Naive thymus-derived CD4-positive, alpha-beta T cell (primary cell): ENCODE data around the gene CEP78. TPM values are rescaled to one million over a fixed set of nuclear protein-coding genes. Genes with fewer than 3 reads are reported as not detected.
A peak's percentile ranks its signal among the peaks of the same experiment; 100 is the strongest.
"Not testable (repeated sequence)": the region's sequence is repeated elsewhere in the genome, so short reads cannot be mapped to it uniquely, and the experiment has no call there.

ENCODE experiments used
- ATAC-seq: fragments of 150-1000 bp; cut with Tn5 transposase; 2 replicates; pipeline ENCODE4 v1.10.0; 2021; ENCODE audit warnings: mild to moderate bottlenecking, moderate library complexity
- CTCF ChIA-PET: fragments of 350-600 bp; sonication (Branson Sonifier 250); formaldehyde crosslinking; loops from one replicate; lab custom pipeline; 2021; ENCODE audit warnings: antibody characterized with exemption; lab: Charles Lee
- POLR2A ChIA-PET: fragments of 350-600 bp; sonication (Branson Sonifier 250); formaldehyde crosslinking; loops from one replicate; lab custom pipeline; 2021; ENCODE audit warnings: antibody characterized with exemption, inconsistent platforms; lab: Charles Lee
- DNase-seq, 9 donors: peaks; one replicate each; pipeline versions ENCODE4 v3.0.0 to v3.0.0-alpha.2; 2020 to 2022; ENCODE audit warnings: mixed read lengths in 1 of 9
- H3K27ac ChIP-seq: one replicate; pipeline ENCODE4 v1.7.0; 2013; ENCODE audit warnings: mild to moderate bottlenecking, low read depth, low read length, moderate library complexity
- H3K27me3 ChIP-seq, 2 donors: one replicate each; pipeline ENCODE4 v1.7.0; 2013; ENCODE audit warnings: low read length in 2 of 2, mild to moderate bottlenecking in 2 of 2, moderate library complexity in 2 of 2; ENCODE audit not compliant: control insufficient read depth in 2 of 2, insufficient read depth in 2 of 2
- H3K36me3 ChIP-seq, 3 experiments: 1 replicate in 2 of 3; 2 replicates in 1 of 3; pipeline ENCODE4 v1.7.0; 2013; ENCODE audit warnings: low read length in 3 of 3, mild to moderate bottlenecking in 3 of 3, moderate library complexity in 1 of 3; ENCODE audit not compliant: insufficient read depth in 3 of 3, control insufficient read depth in 2 of 3
- H3K4me1 ChIP-seq, 2 donors: one replicate each; pipeline ENCODE4 v1.7.0; 2013; ENCODE audit warnings: low read length in 2 of 2, mild to moderate bottlenecking in 2 of 2, moderate library complexity in 1 of 2; ENCODE audit not compliant: control insufficient read depth in 2 of 2, insufficient read depth in 2 of 2
- H3K4me3 ChIP-seq: 2 replicates; pipeline ENCODE4 v1.7.0; 2013; ENCODE audit warnings: mild to moderate bottlenecking, low read length
- H3K9me3 ChIP-seq, 3 experiments: 1 replicate in 2 of 3; 2 replicates in 1 of 3; pipeline ENCODE4 v1.7.0; 2013; ENCODE audit warnings: low read length in 3 of 3; ENCODE audit not compliant: control insufficient read depth in 2 of 3
- H3K27ac Mint-ChIP-seq, 9 donors: one replicate each; pipeline ENCODE4 v1.8.0; 2020 to 2022; ENCODE audit warnings: mixed read lengths in 9 of 9, mild to moderate bottlenecking in 8 of 9, moderate library complexity in 5 of 9, inconsistent platforms in 2 of 9
- H3K27me3 Mint-ChIP-seq, 5 donors: one replicate each; pipeline ENCODE4 v1.8.0; 2021 to 2022; ENCODE audit warnings: mixed read lengths in 5 of 5, mild to moderate bottlenecking in 1 of 5
- H3K36me3 Mint-ChIP-seq, 5 donors: one replicate each; pipeline ENCODE4 v1.8.0; 2020 to 2022; ENCODE audit warnings: mixed read lengths in 5 of 5, mild to moderate bottlenecking in 3 of 5, inconsistent platforms in 1 of 5
- H3K4me1 Mint-ChIP-seq, 7 donors: one replicate each; pipeline ENCODE4 v1.8.0; 2020 to 2022; ENCODE audit warnings: mixed read lengths in 7 of 7, mild to moderate bottlenecking in 3 of 7, inconsistent platforms in 1 of 7
- H3K4me3 Mint-ChIP-seq, 10 donors: one replicate each; pipeline ENCODE4 v1.8.0; 2020 to 2022; ENCODE audit warnings: mild to moderate bottlenecking in 10 of 10, mixed read lengths in 10 of 10, moderate library complexity in 6 of 10, inconsistent platforms in 2 of 10
- H3K9me3 Mint-ChIP-seq, 11 donors: one replicate each; pipeline ENCODE4 v1.8.0; 2020 to 2022; ENCODE audit warnings: mixed read lengths in 11 of 11, mild to moderate bottlenecking in 4 of 11, inconsistent platforms in 1 of 11, moderate library complexity in 1 of 11
- intact Hi-C, 2 donors: fragments of 100-400 bp; cut with micrococcal nuclease; formaldehyde crosslinking; loops; one replicate each; pipeline ENCODE4 v1.15.1; 2023
- polyA plus RNA-seq, 2 donors: library from polyadenylated mRNA; unstranded; fragments of 300-500 nt; fragmentation: Illumina TruSeq; gene quantifications; one replicate each; pipeline ENCODE4 v1.2.3, GENCODE V29; 2021
- total RNA-seq, 6 experiments: library from RNA in 5 of 6; stranded (reverse) in 5 of 6; gene quantifications; 1 replicate in 5 of 6; 2 replicates in 1 of 6; pipeline ENCODE4 v1.2.3 and lab custom pipeline; 2021 to 2026

The CEP78 gene
- total and polyA plus RNA-seq, 7 experiments from 2014 or later, result 10.9 to 34.8 (median 23.1) TPM

DNA sequence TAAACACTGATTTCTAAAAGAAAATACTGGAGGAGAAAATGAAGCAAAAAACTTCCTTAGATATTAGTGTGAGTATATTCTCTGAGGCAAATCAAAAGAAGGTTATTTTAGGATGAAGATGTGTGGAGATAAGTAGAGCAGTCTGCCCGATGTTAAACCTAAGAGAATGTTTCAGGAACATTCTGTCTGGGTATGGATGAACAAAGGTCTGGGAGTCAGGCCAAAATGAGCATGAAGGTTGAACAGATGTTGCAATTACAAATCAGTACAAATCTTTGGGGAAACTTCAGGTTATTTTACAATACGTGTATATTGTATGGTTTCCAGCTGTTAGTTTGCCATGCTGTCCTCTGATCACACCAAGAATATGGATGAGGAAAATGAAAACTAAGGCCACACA, 14.4 kb upstream of the CEP78 start:
- no peak for ATAC-seq
- peaks cover 0 to 3% (median 0%) of the 10 kb centered on the region in 11 donors for H3K9me3 Mint-ChIP-seq
- H3K4me3 Mint-ChIP-seq, result no peak overlapping the region
- peak overlapping the region in 2 of 9 donors; percentile 9 to 31 for H3K27ac Mint-ChIP-seq
- H3K4me1 Mint-ChIP-seq, result peaks cover 0 to 3% (median 0%) of the 10 kb centered on the region in 7 donors
- intact Hi-C loops, result no loop called here
- peaks cover 0 to 4% (median 0%) of the 10 kb centered on the region in 5 donors for H3K36me3 Mint-ChIP-seq
- POLR2A ChIA-PET, result no interaction called here
- H3K27me3 Mint-ChIP-seq, result peaks cover 0 to 41% (median 0%) of the 10 kb centered on the region in 5 donors
- CTCF ChIA-PET, result interaction anchor here (0.8 kb wide), 1 partner anchor 8 kb away, joined by 4 read pairs; no protein-coding TSS in a partner anchor
- no peaks in the 10 kb centered on the region for H3K36me3 ChIP-seq
- H3K27ac ChIP-seq, result no peak overlapping the region
- H3K9me3 ChIP-seq, result no peaks in the 10 kb centered on the region
- H3K27me3 ChIP-seq, result no peaks in the 10 kb centered on the region
- no peaks in the 10 kb centered on the region for H3K4me1 ChIP-seq
- H3K4me3 ChIP-seq, result no peak overlapping the region
- no peak for DNase-seq

DNA sequence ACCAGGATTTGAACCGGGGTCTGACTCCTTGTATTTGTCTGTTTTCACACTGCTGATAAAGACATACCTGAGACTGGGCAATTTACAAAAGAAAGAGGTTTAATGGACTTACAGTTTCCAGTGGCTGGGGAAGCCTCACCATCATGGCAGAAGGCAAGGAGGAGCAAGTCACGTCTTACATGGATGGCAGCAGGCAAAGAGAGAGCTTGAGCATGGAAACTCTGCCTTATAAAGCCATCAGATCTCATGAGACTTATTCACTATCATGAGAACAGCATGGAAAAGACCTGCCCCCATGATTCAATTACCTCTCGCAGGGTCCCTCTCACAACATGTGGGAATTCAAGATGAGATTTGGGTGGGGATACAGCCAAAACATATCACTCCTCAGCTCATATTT, 14.0 kb upstream of the CEP78 start:
- ATAC-seq, H3K27ac ChIP-seq, H3K9me3 ChIP-seq, POLR2A ChIA-PET, H3K4me3 ChIP-seq, DNase-seq, H3K9me3 Mint-ChIP-seq, H3K4me3 Mint-ChIP-seq, H3K36me3 ChIP-seq, H3K27ac Mint-ChIP-seq, H3K27me3 ChIP-seq, H3K36me3 Mint-ChIP-seq, intact Hi-C loops, H3K4me1 ChIP-seq, H3K4me1 Mint-ChIP-seq: not testable (repeated sequence)
- H3K27me3 Mint-ChIP-seq, result peaks cover 0 to 41% (median 0%) of the 10 kb centered on the region in 5 donors
- CTCF ChIA-PET, result interaction anchor here (0.7 to 0.8 kb wide), 2 partner anchors 8 to 210 kb away, joined by 3 to 4 read pairs; no protein-coding TSS in a partner anchor

DNA sequence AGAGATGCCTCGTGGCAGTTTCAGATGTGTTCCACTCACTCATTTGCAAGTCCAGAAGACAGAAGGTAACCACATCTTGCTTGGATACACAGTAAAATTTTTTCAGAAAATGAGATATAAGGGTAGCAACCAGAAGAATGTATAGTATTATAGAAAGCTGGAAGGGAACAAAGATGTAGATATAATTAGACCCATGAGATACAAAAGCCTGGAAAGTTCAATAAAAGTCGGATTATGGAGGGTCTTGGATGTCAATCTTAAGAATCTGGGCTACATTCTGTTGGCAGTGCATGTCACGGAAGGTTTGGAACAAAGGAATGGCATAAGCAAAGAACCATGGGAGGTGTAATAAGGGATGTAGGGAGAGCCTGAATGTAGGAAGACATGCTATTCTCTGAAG, 5.1 kb upstream of the CEP78 start:
- H3K27ac ChIP-seq, result no peak overlapping the region
- peaks cover 0 to 1% (median 0%) of the 10 kb centered on the region in 11 donors for H3K9me3 Mint-ChIP-seq
- POLR2A ChIA-PET, result no interaction called here
- H3K27me3 Mint-ChIP-seq, result peaks cover 0 to 12% (median 5%) of the 10 kb centered on the region in 5 donors
- H3K4me1 ChIP-seq, result peaks cover 4 to 5% of the 10 kb centered on the region in 2 donors
- CTCF ChIA-PET, result no interaction called here
- H3K4me1 Mint-ChIP-seq, result peaks cover 0 to 16% (median 2%) of the 10 kb centered on the region in 7 donors
- peaks cover 0 to 3% (median 0%) of the 10 kb centered on the region in 3 experiments for H3K36me3 ChIP-seq
- no peak overlapping the region for H3K27ac Mint-ChIP-seq
- peaks cover 0 to 3% (median 0%) of the 10 kb centered on the region in 5 donors for H3K36me3 Mint-ChIP-seq
- ATAC-seq, result no peak
- H3K4me3 Mint-ChIP-seq, result no peak overlapping the region
- DNase-seq, result no peak
- intact Hi-C loops, result no loop called here
- no peak overlapping the region for H3K4me3 ChIP-seq
- no peaks in the 10 kb centered on the region for H3K9me3 ChIP-seq
- H3K27me3 ChIP-seq, result no peaks in the 10 kb centered on the region

DNA sequence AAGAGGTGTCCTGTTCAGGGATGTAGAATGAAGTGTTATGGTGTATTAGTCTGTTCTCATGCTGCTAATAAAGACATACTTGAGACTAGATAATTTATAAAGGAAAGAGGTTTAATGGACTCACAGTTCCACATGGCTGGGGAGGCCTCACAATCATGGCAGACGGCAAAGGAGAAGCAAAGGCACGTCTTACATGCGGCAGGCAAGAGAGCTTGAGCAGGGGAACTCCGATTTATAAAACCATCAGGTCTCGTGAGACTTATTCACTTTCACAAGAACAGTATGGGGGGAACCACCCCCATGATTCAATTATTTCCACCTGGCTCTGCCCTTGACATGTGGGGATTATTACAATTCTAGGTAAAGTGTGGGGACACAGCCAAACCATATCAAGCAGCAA, 3.4 kb upstream of the CEP78 start:
- CTCF ChIA-PET, result interaction anchor here (0.6 kb wide), 1 partner anchor 137 kb away, joined by 4 read pairs; no protein-coding TSS in a partner anchor
- H3K4me3 ChIP-seq, H3K36me3 Mint-ChIP-seq, H3K4me1 ChIP-seq, H3K27ac Mint-ChIP-seq, POLR2A ChIA-PET, H3K36me3 ChIP-seq, DNase-seq, intact Hi-C loops, H3K9me3 ChIP-seq, H3K27ac ChIP-seq, H3K27me3 ChIP-seq, ATAC-seq, H3K9me3 Mint-ChIP-seq, H3K4me3 Mint-ChIP-seq, H3K27me3 Mint-ChIP-seq: not testable (repeated sequence)
- peaks cover 4 to 20% (median 12%) of the 10 kb centered on the region in 7 donors for H3K4me1 Mint-ChIP-seq

DNA sequence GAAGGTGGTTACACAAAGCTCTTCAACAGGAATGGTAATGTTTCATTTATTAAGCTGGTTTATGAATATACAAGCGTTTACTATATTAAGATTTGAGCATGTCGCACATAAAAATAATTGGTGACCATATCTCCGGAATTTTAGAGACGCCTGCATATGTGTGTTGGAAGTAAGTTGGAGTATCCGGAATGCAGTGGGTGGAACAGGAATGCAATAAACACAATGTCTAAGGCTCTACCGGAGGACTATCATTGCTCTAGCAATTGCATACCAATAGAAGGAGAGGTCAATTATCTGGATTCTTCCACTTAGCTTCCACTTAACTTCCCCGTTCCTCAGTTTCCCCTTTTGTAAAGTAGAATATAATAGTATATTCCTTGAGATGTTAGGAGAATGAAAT, 1.1 kb upstream of the CEP78 start:
- Histone ChIP-seq H3K9me3 (no peaks in the 10 kb centered on the region), H3K27ac (no peak overlapping the region), H3K27me3 (no peaks in the 10 kb centered on the region), H3K36me3 (peaks cover 0 to 9% (median 0%) of the 10 kb centered on the region in 3 experiments), H3K4me3 (no peak overlapping the region), H3K4me1 (peaks cover 5 to 12% of the 10 kb centered on the region in 2 donors)
- Mint-ChIP-seq H3K27me3 (peaks cover 0 to 4% (median 0%) of the 10 kb centered on the region in 5 donors), H3K9me3 (peaks cover 0 to 1% (median 0%) of the 10 kb centered on the region in 11 donors), H3K4me3 (peak overlapping the region in 3 of 10 donors; percentile 98), H3K27ac (peak overlapping the region; percentile 76 to 98 (median 95)), H3K4me1 (peaks cover 25 to 42% (median 33%) of the 10 kb centered on the region in 7 donors), H3K36me3 (peaks cover 0 to 10% (median 1%) of the 10 kb centered on the region in 5 donors)
- intact Hi-C loops, result loop anchor here (1.0 to 2.0 kb wide), 3 partner anchors 22 to 204 kb away; partner anchors contain the start of gene GNAQ (in 1 of the 2)
- DNase-seq (no peak), ATAC-seq (no peak)
- POLR2A ChIA-PET, result interaction anchor here (0.5 kb wide), 1 partner anchor 58 kb away, joined by 3 read pairs; no protein-coding TSS in a partner anchor
- CTCF ChIA-PET, result no interaction called here

DNA sequence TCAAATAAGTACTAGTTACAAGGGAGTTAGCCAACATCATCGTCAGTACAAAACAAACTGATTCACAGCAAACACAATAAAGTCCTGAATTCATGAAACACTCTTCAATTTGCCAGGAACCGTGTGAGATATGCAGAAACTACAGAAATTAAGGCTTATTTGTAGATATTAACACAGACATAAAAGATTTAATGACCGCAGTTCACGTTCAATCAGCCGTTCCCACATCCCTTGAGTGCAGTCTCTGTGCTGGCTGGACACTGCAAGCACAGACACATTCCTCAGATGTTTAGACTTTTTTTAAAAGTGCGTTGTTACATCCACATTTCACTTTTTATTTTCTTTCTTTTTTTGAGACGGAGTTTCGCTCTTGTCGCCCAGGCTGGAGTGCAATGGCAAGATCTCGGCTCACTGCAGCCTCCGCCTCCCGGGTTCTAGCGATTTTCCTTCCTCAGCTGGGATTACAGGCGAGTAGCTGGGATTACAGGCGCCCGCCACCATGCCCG, 566 bp upstream of the CEP78 start:
- POLR2A ChIA-PET, result interaction anchor here (0.5 kb wide), 1 partner anchor 58 kb away, joined by 3 read pairs; no protein-coding TSS in a partner anchor
- H3K4me3 Mint-ChIP-seq, result peak overlapping the region in 3 of 10 donors; percentile 98
- intact Hi-C loops, result loop anchor here (1.0 to 2.0 kb wide), 3 partner anchors 22 to 205 kb away; partner anchors contain the start of gene GNAQ (in 1 of the 2)

More for the DNA sequence above, 566 bp upstream of the CEP78 start:
- DNase-seq (peak in 2 of 9 donors; percentile 8 to 20), ATAC-seq (no peak)
- peaks cover 0 to 12% (median 4%) of the 10 kb centered on the region in 5 donors for H3K36me3 Mint-ChIP-seq
- H3K9me3 ChIP-seq, result no peaks in the 10 kb centered on the region
- H3K4me1 ChIP-seq, result peaks cover 5 to 12% of the 10 kb centered on the region in 2 donors
- H3K27me3 ChIP-seq, result no peaks in the 10 kb centered on the region
- CTCF ChIA-PET, result no interaction called here
- peaks cover 0 to 9% (median 0%) of the 10 kb centered on the region in 3 experiments for H3K36me3 ChIP-seq
- H3K4me1 Mint-ChIP-seq, result peaks cover 26 to 44% (median 38%) of the 10 kb centered on the region in 7 donors
- peak overlapping the region; percentile 86 for H3K4me3 ChIP-seq
- peak overlapping the region; percentile 91 to 98 (median 95) for H3K27ac Mint-ChIP-seq
- H3K27ac ChIP-seq, result peak overlapping the region; percentile 72
- H3K9me3 Mint-ChIP-seq, result peaks cover 0 to 1% (median 0%) of the 10 kb centered on the region in 11 donors
- H3K27me3 Mint-ChIP-seq, result peaks cover 0 to 4% (median 0%) of the 10 kb centered on the region in 5 donors
